ENCODE measurements around the gene LKAAEAR1. TPM values are rescaled to one million over a fixed set of nuclear protein-coding genes. Genes with fewer than 3 reads are reported as not detected.
A peak's percentile ranks its signal among the peaks of the same experiment; 100 is the strongest.

LKAAEAR1 gene
- total and polyA plus RNA-seq, 9 of the 15 experiments (the other 6 are each of a cell fraction or from before 2014, with no cell fraction given): not detected

DNA sequence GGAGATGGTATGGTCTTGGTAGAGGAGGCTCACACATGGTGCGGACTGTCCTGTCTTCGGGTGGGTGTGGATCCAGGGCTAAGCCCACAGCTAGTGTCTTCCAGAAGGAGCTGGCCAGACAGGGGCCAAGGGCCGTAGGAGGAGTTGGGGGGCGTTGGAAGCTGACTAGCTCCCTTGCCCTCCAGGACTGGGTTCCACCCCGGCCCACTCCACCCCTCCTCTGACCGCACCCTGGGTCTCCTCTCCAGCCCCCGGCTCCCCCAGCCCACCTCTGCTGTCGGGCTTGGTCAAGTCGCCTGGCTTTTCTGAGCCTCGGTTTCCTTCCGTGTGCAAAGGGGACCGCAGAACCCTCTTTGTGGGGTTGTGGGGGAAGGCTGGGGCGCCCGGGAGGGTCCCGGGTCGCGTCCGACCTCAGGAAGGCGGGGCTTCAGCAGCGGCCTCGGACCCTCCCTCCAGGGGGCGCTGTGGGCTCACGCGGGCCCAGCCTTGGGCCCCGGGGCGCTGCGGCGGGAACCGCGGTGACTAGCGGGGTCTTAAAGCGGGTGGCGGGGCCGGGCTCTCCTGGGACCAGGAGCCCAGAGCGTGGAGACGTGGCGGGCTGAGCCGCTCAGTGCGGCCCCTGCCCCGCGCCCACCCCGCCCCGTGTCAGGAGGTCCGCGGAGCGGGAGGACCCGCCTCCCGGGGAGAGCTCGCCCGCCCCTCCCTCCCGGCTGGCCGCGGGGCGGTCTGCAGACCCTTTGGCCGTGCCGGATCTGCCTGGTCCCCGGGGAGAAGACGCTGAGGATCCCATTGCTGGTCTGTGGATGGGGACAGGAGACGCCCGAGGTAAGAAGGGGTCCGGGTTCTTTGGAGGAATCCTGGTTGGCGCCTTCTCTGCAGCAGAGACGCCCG, 17.8 kb upstream of the LKAAEAR1 start (continued):
- TF ChIP-seq RBM22 (IDR thresholded peaks at IDR 0.05; ENCODE audit: low read depth, low read length, poor library complexity, severe bottlenecking) (peak; percentile 33), E2F6 (IDR thresholded peaks at IDR 0.05; ENCODE audit: borderline replicate concordance in 1 of 2, extremely low read depth in 1 of 2, insufficient read depth in 1 of 2, insufficient read length in 1 of 2, low read depth in 1 of 2, low read length in 1 of 2, poor library complexity in 1 of 2, severe bottlenecking in 1 of 2) (peak in 1 of 2 experiments; percentile 69), TFAM (CRISPR knock-in tag; conservative IDR thresholded peaks at IDR 0.05) (no peak)

DNA sequence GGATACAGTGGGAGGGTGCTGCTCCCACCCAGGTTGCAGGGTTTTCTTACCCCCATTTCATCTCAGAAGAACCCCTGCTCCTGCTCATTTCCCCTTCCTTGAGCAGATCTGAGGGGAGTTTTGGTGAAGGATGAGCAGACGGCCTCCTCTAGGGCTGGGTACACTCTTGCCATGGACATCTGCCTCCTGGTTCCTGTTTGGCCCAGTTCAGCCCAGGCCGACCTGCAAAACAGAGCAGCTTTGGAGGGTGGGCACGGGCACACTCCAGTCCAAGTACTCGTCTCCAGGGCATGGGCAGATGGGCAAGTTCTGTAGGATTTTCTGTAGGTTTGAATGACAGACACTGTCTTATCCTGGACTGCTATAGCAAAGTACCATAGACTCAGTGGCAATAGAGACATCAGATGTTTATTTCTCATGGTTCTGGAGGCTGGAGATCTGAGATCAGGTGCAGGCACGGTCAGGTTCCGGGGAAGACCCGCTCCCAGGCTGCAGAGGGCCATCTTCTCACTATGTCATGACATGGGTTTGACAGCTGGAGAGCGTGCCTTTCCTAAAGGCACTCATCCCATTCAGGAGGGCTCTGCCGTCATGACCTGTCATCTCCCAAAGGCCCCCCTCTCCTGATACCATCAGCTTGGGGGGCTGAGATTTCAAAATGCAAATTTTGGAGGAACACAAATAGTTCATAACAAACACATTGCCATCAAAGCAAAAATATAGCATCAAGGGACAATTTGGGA, 16.9 kb upstream of the LKAAEAR1 start:
- TF ChIP-seq ZNF77 (CRISPR knock-in tag; IDR thresholded peaks at IDR 0.05) (no peak), SRSF1 (IDR thresholded peaks at IDR 0.05; ENCODE audit: low read depth, low read length) (no peak), IRF2 (CRISPR knock-in tag; IDR thresholded peaks at IDR 0.05) (no peak), ZKSCAN1 (IDR thresholded peaks at IDR 0.05; ENCODE audit: low read depth, low read length) (no peak), ZNF174 (CRISPR knock-in tag; IDR thresholded peaks at IDR 0.05) (no peak), C11orf30 (IDR thresholded peaks at IDR 0.05; ENCODE audit: low read depth) (no peak), NONO (IDR thresholded peaks at IDR 0.05; ENCODE audit: low read depth in 2 of 2, low read length in 1 of 2) (no peak), NR4A1 (CRISPR knock-in tag; IDR thresholded peaks at IDR 0.05) (no peak), NR4A1 (tag; IDR thresholded peaks at IDR 0.05) (no peak), ZNF699 (CRISPR knock-in tag; IDR thresholded peaks at IDR 0.05; ENCODE audit: insufficient replicate concordance) (no peak), TAF1 (IDR thresholded peaks at IDR 0.05; ENCODE audit: control insufficient read depth, extremely low read depth, insufficient read depth, low read length, severe bottlenecking) (no peak), RFX7 (CRISPR knock-in tag; IDR thresholded peaks at IDR 0.05) (no peak), HDAC1 (IDR thresholded peaks at IDR 0.05) (no peak)
- Histone ChIP-seq H3K27ac (ENCODE audit: extremely low read depth, low read depth, low read length) (no peak overlapping the region), H3K4me3 (no peak overlapping the region), H3K9me1 (ENCODE audit: control insufficient read depth, insufficient read depth, low read length) (no peaks in the 10 kb centered on the region), H3K36me3 (ENCODE audit: control insufficient read depth, insufficient read depth, low read length) (no peaks in the 10 kb centered on the region), H3K4me2 (ENCODE audit: insufficient read depth, low read length) (no peak overlapping the region), H3K79me2 (ENCODE audit: control insufficient read depth, insufficient read depth, low read length) (no peaks in the 10 kb centered on the region), H2AFZ (ENCODE audit: low read depth, low read length) (no peak overlapping the region), H4K20me1 (replicated peaks; ENCODE audit: control insufficient read depth, insufficient read depth, low read length) (peaks cover 12% of the 10 kb centered on the region; the same call in 1 of the 2 replicates), H3K9me3 (replicated peaks; ENCODE audit: control insufficient read depth, insufficient read depth, low read depth, low read length) (no peaks in the 10 kb centered on the region), H3K9ac (ENCODE audit: insufficient read depth in 1 of 2, low read depth in 2 of 2, low read length in 2 of 2) (no peak overlapping the region), H3K27me3 (ENCODE audit: control insufficient read depth in 2 of 2, insufficient read depth in 2 of 2, low read length in 2 of 2) (peaks cover 42 to 76% of the 10 kb centered on the region in 2 experiments), H3K4me1 (replicated peaks in 1 of 2; ENCODE audit: control insufficient read depth in 2 of 2, insufficient read depth in 2 of 2, low read length in 2 of 2) (peaks cover 0 to 34% of the 10 kb centered on the region in 2 experiments; a peak in 3 of 5 replicates)
- WGBS (ENCODE audit: insufficient coverage, low coverage, missing lambda C conversion rate): 0% methylated on average over 9 of the region's 9 CpGs
- POLR2A ChIA-PET: interaction anchor here (0.5 to 1.3 kb wide), 3 partner anchors 9 to 14 kb away, joined by 3 to 4 read pairs (median 3); no protein-coding TSS in a partner anchor
- intact Hi-C loops (cut with micrococcal nuclease) (no loop called here), in situ Hi-C loops (cut with MboI) (no loop called here)
- CTCF ChIA-PET (ENCODE audit: low intra/inter-chr PET ratio): interaction anchor here (1.3 kb wide), 1 partner anchor 20 kb away, joined by 5 read pairs; no protein-coding TSS in a partner anchor
- DNase-seq (ENCODE audit: extremely low read depth in 1 of 4, low spot score in 3 of 4): no peak
- no TSS peak for BruUV-seq (replicated peaks)
- no peak for ATAC-seq
- FAIRE-seq: no peak

Data from K562 (cell line).